HepG2 (cell line): ENCODE results near the gene DTWD2. TPM values are rescaled to one million over a fixed set of nuclear protein-coding genes. Genes with fewer than 3 reads are reported as not detected.
A peak's percentile ranks its signal among the peaks of the same experiment; 100 is the strongest.

Source experiments
- ATAC-seq: fragments of 200-7000 bp; cut with Tn5 transposase; 3 replicates; pipeline ENCODE4 v1.9.1; 2020; ENCODE audit warnings: mild to moderate bottlenecking, moderate library complexity
- BruUV-seq: library from RNA; stranded (reverse); fragments of 400-500 nt; replicated peaks from 2 replicates; lab custom pipeline; 2021; lab: Mats Ljungman, UMichigan
- CTCF ChIA-PET: fragments of 300-600 bp; formaldehyde crosslinking; extraction: SDS; loops from one replicate; lab custom pipeline; 2021; ENCODE audit warnings: low total read pairs, inconsistent platforms, low intra/inter-chr PET ratio; lab: Yijun Ruan, JAX
- POLR2A ChIA-PET: fragments of 350-600 bp; sonication (Branson Sonifier 250); formaldehyde crosslinking; loops from one replicate; lab custom pipeline; 2020; ENCODE audit warnings: antibody characterized with exemption, inconsistent platforms; lab: Yijun Ruan, JAX
- DNase-seq: peaks from one replicate; pipeline ENCODE4 v3.0.0-alpha.2; 2015; ENCODE audit warnings: low spot score
- FAIRE-seq: peaks from 3 replicates; lab custom pipeline; 2011; peaks lifted over from hg19 to GRCh38; lab: Jason Lieb, UNC
- H2AFZ ChIP-seq: one replicate; pipeline ENCODE4 v1.6.1; 2011; ENCODE audit warnings: low read length, inconsistent platforms
- H3K27ac ChIP-seq: fragments of 300-600 bp; 3 replicates; pipeline ENCODE4 v1.8.0; 2011; ENCODE audit warnings: mixed run types, mild to moderate bottlenecking, mixed read lengths, low read length, inconsistent platforms; ENCODE audit not compliant: insufficient read depth; ENCODE audit errors: extremely low read length
- H3K27me3 ChIP-seq, 2 experiments: fragments of 200-600 bp in 1 of 2; 2 replicates in 1 of 2; 3 replicates in 1 of 2; pipeline versions ENCODE4 v1.6.0 to v1.8.0; 2011; ENCODE audit warnings: low read length in 2 of 2, mild to moderate bottlenecking in 2 of 2, moderate library complexity in 2 of 2, inconsistent platforms in 1 of 2; ENCODE audit not compliant: insufficient read depth in 2 of 2, control insufficient read depth in 1 of 2
- H3K36me3 ChIP-seq, 2 experiments: fragments of 200-600 bp in 1 of 2; replicated peaks in 1 of 2; 2 replicates in 1 of 2; 3 replicates in 1 of 2; pipeline versions ENCODE4 v1.5.1 to v1.8.0; 2011; ENCODE audit warnings: low read length in 2 of 2, inconsistent platforms in 1 of 2; ENCODE audit not compliant: insufficient read depth in 2 of 2, control insufficient read depth in 1 of 2
- H3K4me1 ChIP-seq: 2 replicates; pipeline ENCODE4 v1.5.1; 2012; ENCODE audit warnings: low read length, inconsistent platforms; ENCODE audit not compliant: insufficient read depth
- H3K4me2 ChIP-seq: 2 replicates; pipeline ENCODE4 v1.6.0; 2011; ENCODE audit warnings: low read depth, low read length, inconsistent platforms
- H3K4me3 ChIP-seq, 3 experiments: fragments of 200-600 bp in 1 of 3; sonication (generic), shearing (Covaris generic) in 1 of 3; replicated peaks in 1 of 3; 2 replicates each; pipeline ENCODE4 v1.5.1; 2011 to 2016; ENCODE audit warnings: low read length in 3 of 3, inconsistent platforms in 2 of 3, low read depth in 2 of 3, mild to moderate bottlenecking in 2 of 3, control low read depth in 1 of 3, mixed read lengths in 1 of 3; ENCODE audit not compliant: insufficient read depth in 1 of 3
- H3K79me2 ChIP-seq: one replicate; pipeline ENCODE4 v1.6.1; 2011; ENCODE audit warnings: low read length, inconsistent platforms; ENCODE audit not compliant: insufficient read depth
- H3K9ac ChIP-seq: 2 replicates; pipeline ENCODE4 v1.6.0; 2011; ENCODE audit warnings: mild to moderate bottlenecking, low read depth, low read length, inconsistent platforms; ENCODE audit not compliant: insufficient read depth
- H3K9me3 ChIP-seq: 2 replicates; pipeline ENCODE4 v1.5.1; 2012; ENCODE audit warnings: mild to moderate bottlenecking, low read length
- H4K20me1 ChIP-seq: 2 replicates; pipeline ENCODE4 v1.6.0; 2011; ENCODE audit warnings: inconsistent platforms, mild to moderate bottlenecking, low read length, moderate library complexity; ENCODE audit not compliant: insufficient read depth
- EEA1 ChIP-seq: sonication (generic); formaldehyde crosslinking; IDR thresholded peaks from 2 replicates; pipeline ENCODE4 v1.5.1; 2020; ENCODE audit warnings: mild to moderate bottlenecking, missing genetic modification reagents, borderline replicate concordance
- EP300 ChIP-seq, 3 experiments: sonication (generic) in 1 of 3; formaldehyde crosslinking in 1 of 3; IDR thresholded peaks; 2 replicates each; pipeline versions ENCODE4 v1.5.1 to v1.6.1; 2011 to 2020; ENCODE audit warnings: low read depth in 2 of 3, low read length in 2 of 3, borderline replicate concordance in 1 of 3, improper control_type of control experiment in 1 of 3, mild to moderate bottlenecking in 1 of 3, missing genetic modification reagents in 1 of 3, moderate library complexity in 1 of 3
- GTF3A ChIP-seq: sonication (generic); formaldehyde crosslinking; conservative IDR thresholded peaks from 2 replicates; pipeline ENCODE4 v1.4.0; 2020; ENCODE audit warnings: mild to moderate bottlenecking, missing genetic modification reagents
- REL ChIP-seq: sonication (generic); formaldehyde crosslinking; conservative IDR thresholded peaks from 2 replicates; pipeline ENCODE4 v1.8.0; 2022; ENCODE audit warnings: mild to moderate bottlenecking, missing genetic modification reagents, moderate library complexity
- SETDB1 ChIP-seq: sonication (generic); formaldehyde crosslinking; IDR thresholded peaks from 2 replicates; pipeline ENCODE4 v1.5.1; 2020; ENCODE audit warnings: missing genetic modification reagents, mild to moderate bottlenecking, borderline replicate concordance
- SOX13 ChIP-seq, 3 experiments: fragments of 450-650 bp in 1 of 3; sonication (generic) in 1 of 3; formaldehyde crosslinking in 1 of 3; IDR thresholded peaks in 2 of 3; conservative IDR thresholded peaks in 1 of 3; 2 replicates each; pipeline versions ENCODE4 v1.5.0 to v1.6.1; 2016 to 2020; ENCODE audit warnings: antibody characterized with exemption in 1 of 3, mild to moderate bottlenecking in 1 of 3, missing compliant biosample characterization in 1 of 3, missing genetic modification reagents in 1 of 3, moderate library complexity in 1 of 3
- SRSF1 ChIP-seq: fragments of 200-400 bp; formaldehyde crosslinking; optimal IDR thresholded peaks from 2 replicates; pipeline ENCODE3; 2017; ENCODE audit warnings: mild to moderate bottlenecking, low read depth, low read length, moderate library complexity
- STAT5B ChIP-seq: sonication (generic); formaldehyde crosslinking; IDR thresholded peaks from 2 replicates; pipeline ENCODE4 v1.4.0; 2020; ENCODE audit warnings: missing genetic modification reagents
- TFDP1 ChIP-seq: IDR thresholded peaks from 2 replicates; pipeline ENCODE4 v1.6.1; 2016; ENCODE audit warnings: missing compliant biosample characterization, missing genetic modification reagents, borderline replicate concordance
- U2AF1 ChIP-seq: fragments of 200-400 bp; formaldehyde crosslinking; optimal IDR thresholded peaks from 2 replicates; pipeline ENCODE3; 2017; ENCODE audit warnings: mild to moderate bottlenecking, low read depth, low read length
- ZBTB21 ChIP-seq: sonication (generic); formaldehyde crosslinking; IDR thresholded peaks from 2 replicates; pipeline ENCODE4 v1.4.0; 2020; ENCODE audit warnings: missing genetic modification reagents
- ZBTB33 ChIP-seq: sonication (generic); formaldehyde crosslinking; IDR thresholded peaks from 2 replicates; pipeline ENCODE4 v1.4.0; 2020; ENCODE audit warnings: missing genetic modification reagents
- ZNF234 ChIP-seq: sonication (generic); formaldehyde crosslinking; conservative IDR thresholded peaks from 2 replicates; pipeline ENCODE4 v1.5.1; 2020; ENCODE audit warnings: mild to moderate bottlenecking, missing genetic modification reagents
- ZNF501 ChIP-seq: sonication (generic); formaldehyde crosslinking; IDR thresholded peaks from 2 replicates; pipeline ENCODE4 v1.5.1; 2020; ENCODE audit warnings: mild to moderate bottlenecking, moderate library complexity, missing genetic modification reagents
- ZNF672 ChIP-seq: sonication (generic); formaldehyde crosslinking; IDR thresholded peaks from 2 replicates; pipeline ENCODE4 v1.8.1; 2022; ENCODE audit warnings: missing genetic modification reagents
- ZNF770 ChIP-seq: sonication (generic); formaldehyde crosslinking; IDR thresholded peaks from 2 replicates; pipeline ENCODE4 v1.5.0; 2020; ENCODE audit warnings: mild to moderate bottlenecking, missing genetic modification reagents
- ZNF83 ChIP-seq: sonication (generic); formaldehyde crosslinking; IDR thresholded peaks from 2 replicates; pipeline ENCODE4 v1.4.0; 2020; ENCODE audit warnings: missing genetic modification reagents, mild to moderate bottlenecking, borderline replicate concordance
- WGBS: methylation state at CpG from one replicate; pipeline ENCODE4 v1.1.6; 2017; ENCODE audit warnings: low lambda C conversion rate; 5-methylcytosine and 5-hydroxymethylcytosine counted together
- in situ Hi-C: cut with HindIII; loops from 2 replicates; pipeline ENCODE4 v1.10.0; 2017; ENCODE audit warnings: low pct_unique_long_range_greater_than_20kb; ENCODE audit not compliant: extremely low pct_ligation_motif_present
- intact Hi-C: fragments of 100-400 bp; cut with micrococcal nuclease; formaldehyde crosslinking; loops from one replicate; pipeline ENCODE4 v1.10.0; 2022; ENCODE audit not compliant: unreplicated experiment
- polyA plus RNA-seq, 8 experiments: library from polyadenylated mRNA; depleted of rRNA in 3 of 8; stranded (reverse) in 7 of 8; unstranded in 1 of 8; fragments of >200 nt; fragmentation: Illumina TruSeq in 4 of 8; extraction: Trizol in 4 of 8; gene quantifications; 2 replicates each; pipeline versions ENCODE4 v1.2.1 to v1.2.3, GENCODE V29; 2011 to 2016; ENCODE audit warnings: low read depth in 4 of 8, missing spikeins in 1 of 8, mixed read lengths in 1 of 8; ENCODE audit not compliant: insufficient read depth in 1 of 8
- total RNA-seq, 5 experiments: library from RNA; depleted of rRNA; stranded (reverse); fragments of >200 nt; fragmentation: Illumina TruSeq; extraction: Trizol; gene quantifications; 2 replicates each; pipeline ENCODE4 v1.2.3, GENCODE V29; 2016; ENCODE audit warnings: low read depth in 1 of 5

The DTWD2 gene
- total and polyA plus RNA-seq, 2 of the 13 experiments (the other 11 are each of a cell fraction or from before 2014, with no cell fraction given) = 1.6 to 6.0 TPM

DNA sequence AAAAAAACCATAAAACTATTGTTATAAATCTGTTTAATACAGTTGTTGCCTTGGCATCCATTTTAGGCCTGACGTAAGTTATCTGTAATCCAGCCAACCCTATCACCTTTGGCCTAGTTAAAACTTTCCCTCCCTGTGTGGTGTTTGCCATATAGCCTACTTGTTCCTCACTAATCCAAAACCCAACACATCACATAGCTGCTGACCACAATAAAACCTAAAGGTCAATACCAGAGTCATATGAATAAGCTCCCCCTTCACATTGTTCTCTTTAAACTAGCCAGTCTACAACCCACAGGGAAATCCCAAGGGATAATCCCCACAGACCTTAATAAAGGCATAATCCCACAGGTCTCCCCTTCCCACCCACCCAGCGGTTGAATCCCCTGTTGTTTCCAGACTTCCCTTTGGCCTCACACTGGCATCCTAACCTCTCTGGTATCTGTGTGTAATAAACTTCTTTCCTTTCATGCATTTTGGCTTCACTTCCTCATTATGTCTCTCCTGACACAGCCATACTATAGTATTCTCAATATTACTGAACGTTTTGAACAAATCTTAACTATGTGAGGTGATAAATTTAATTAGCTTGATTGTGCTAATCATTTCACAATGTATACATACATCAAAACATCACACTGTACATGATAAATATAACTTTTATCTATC, 50.8 kb downstream of the DTWD2 start (continued):
- TF ChIP-seq EP300 (IDR thresholded peaks at IDR 0.05; ENCODE audit: low read depth in 2 of 2, low read length in 2 of 2) = peak in 1 of 2 experiments; percentile 13; a peak in 1 of 4 replicates
- TF ChIP-seq EP300 (CRISPR knock-in tag; IDR thresholded peaks at IDR 0.05; ENCODE audit: borderline replicate concordance) = no peak
- TF ChIP-seq SOX13 (IDR thresholded peaks at IDR 0.05) = no peak
- TF ChIP-seq SOX13 (CRISPR knock-in tag; conservative IDR thresholded peaks at IDR 0.05 in 1 of 2, IDR thresholded peaks at IDR 0.05 in 1 of 2) = peak in 1 of 2 experiments; percentile 85; a peak in 2 of 4 replicates
- no peak for TF ChIP-seq ZNF501 (CRISPR knock-in tag)
- no peak for TF ChIP-seq SETDB1 (CRISPR knock-in tag)
- no peak for TF ChIP-seq ZNF770 (CRISPR knock-in tag)

- BruUV-seq = no TSS peak
- H3K27me3 ChIP-seq = no peaks in the 10 kb centered on the region
- no peaks in the 10 kb centered on the region for H4K20me1 ChIP-seq
- 90% methylated on average over 1 of the region's 1 CpG for WGBS
- H3K36me3 ChIP-seq = no peaks in the 10 kb centered on the region
- H3K4me2 ChIP-seq = no peak overlapping the region
- 0 out of 2 replicates have a peak, but pooled peaks cover 5% of the 10 kb centered on the region for H3K9me3 ChIP-seq
- no peak for ATAC-seq
- no peak overlapping the region for H3K27ac ChIP-seq
- intact Hi-C loops = no loop called here
- no peak for DNase-seq
- POLR2A ChIA-PET = no interaction called here
- H2AFZ ChIP-seq = no peak overlapping the region
- H3K9ac ChIP-seq = no peak overlapping the region
- H3K4me3 ChIP-seq = no peak overlapping the region
- no peaks in the 10 kb centered on the region; the same call in 1 of the 2 replicates for H3K4me1 ChIP-seq
- in situ Hi-C loops = no loop called here
- CTCF ChIA-PET = no interaction called here
- no peak for FAIRE-seq
- no peaks in the 10 kb centered on the region for H3K79me2 ChIP-seq
- TF ChIP-seq U2AF1 = no peak
- TF ChIP-seq EEA1 (CRISPR knock-in tag) = no peak
- TF ChIP-seq TFDP1 (CRISPR knock-in tag) = no peak
- no peak for TF ChIP-seq REL (CRISPR knock-in tag)
- no peak for TF ChIP-seq ZNF672
- no peak for TF ChIP-seq SRSF1
- no peak for TF ChIP-seq GTF3A (CRISPR knock-in tag)
- no peak for TF ChIP-seq ZNF501 (CRISPR knock-in tag)
- no peak for TF ChIP-seq ZNF83 (CRISPR knock-in tag)
- TF ChIP-seq ZBTB21 (CRISPR knock-in tag) = no peak
- no peak for TF ChIP-seq ZBTB33
- TF ChIP-seq STAT5B (CRISPR knock-in tag) = no peak
- no peak for TF ChIP-seq ZNF234 (CRISPR knock-in tag)
Measured at GRCh38 chr5:118933703-118934102, 54.6 kb downstream of the DTWD2 start.
